HEK293 (cell line): Measurements from ENCODE around the gene TRIM56.

Experiments
- BCL11B ChIP-seq: fragments of 450-650 bp; formaldehyde crosslinking; IDR thresholded peaks from 2 replicates; pipeline ENCODE4 v1.5.1; 2016; ENCODE audit warnings: low read depth, missing biosample characterization, missing genetic modification characterization
- ZBTB7A ChIP-seq: fragments of 450-650 bp; formaldehyde crosslinking; IDR thresholded peaks from 2 replicates; pipeline ENCODE4 v1.5.1; 2016; ENCODE audit warnings: low read depth, missing biosample characterization, missing genetic modification characterization
- ZBTB8A ChIP-seq: fragments of 450-650 bp; formaldehyde crosslinking; IDR thresholded peaks from 2 replicates; pipeline ENCODE4 v1.5.1; 2016; ENCODE audit warnings: missing biosample characterization, missing genetic modification characterization
- ZFP3 ChIP-seq: fragments of 450-650 bp; formaldehyde crosslinking; IDR thresholded peaks from 2 replicates; pipeline ENCODE4 v1.5.1; 2016; ENCODE audit warnings: low read depth, missing biosample characterization, missing genetic modification characterization
- ZNF416 ChIP-seq: fragments of 450-650 bp; formaldehyde crosslinking; IDR thresholded peaks from 2 replicates; pipeline ENCODE4 v1.5.1; 2016; ENCODE audit warnings: missing biosample characterization, missing genetic modification characterization
- ZNF561 ChIP-seq: fragments of 450-650 bp; IDR thresholded peaks from 2 replicates; pipeline ENCODE4 v1.5.1; 2018; ENCODE audit warnings: missing biosample characterization, missing genetic modification characterization, borderline replicate concordance
- ZNF610 ChIP-seq: fragments of 450-650 bp; formaldehyde crosslinking; IDR thresholded peaks from 2 replicates; pipeline ENCODE4 v1.5.1; 2016; ENCODE audit warnings: missing biosample characterization, missing genetic modification characterization, borderline replicate concordance
- TF ChIP-seq, protein P1 (sequence below): fragments of 450-650 bp; formaldehyde crosslinking; IDR thresholded peaks from 2 replicates; pipeline ENCODE4 v1.5.1; 2016; ENCODE audit warnings: missing biosample characterization, missing genetic modification characterization

DNA sequence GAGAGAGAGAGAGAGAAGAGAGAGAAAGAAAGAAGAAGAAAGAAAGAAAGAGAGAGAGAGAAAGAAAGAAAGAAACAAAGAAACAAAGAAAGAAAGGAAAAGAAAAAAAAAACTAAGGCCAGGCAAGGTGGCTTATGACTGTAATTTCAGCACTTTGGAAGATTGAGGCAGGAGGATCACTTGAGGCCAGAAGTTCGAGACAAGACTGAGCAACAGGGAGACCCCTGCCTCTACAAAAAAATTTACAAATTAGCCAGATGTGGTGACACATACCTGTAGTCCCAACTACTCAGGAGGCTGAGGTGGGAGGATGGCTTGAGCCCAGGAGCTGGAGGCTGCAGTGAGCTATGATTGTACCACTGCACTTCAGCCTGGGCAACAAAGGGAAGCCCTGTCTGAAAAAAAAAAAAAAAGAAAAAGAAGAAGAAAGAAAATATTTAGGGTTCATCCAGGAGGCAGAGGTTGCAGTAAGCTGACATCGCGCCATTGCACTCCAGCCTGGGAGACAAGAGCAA lies 44.4 kb downstream of the TRIM56 start:
- TF ChIP-seq, protein P1, sequence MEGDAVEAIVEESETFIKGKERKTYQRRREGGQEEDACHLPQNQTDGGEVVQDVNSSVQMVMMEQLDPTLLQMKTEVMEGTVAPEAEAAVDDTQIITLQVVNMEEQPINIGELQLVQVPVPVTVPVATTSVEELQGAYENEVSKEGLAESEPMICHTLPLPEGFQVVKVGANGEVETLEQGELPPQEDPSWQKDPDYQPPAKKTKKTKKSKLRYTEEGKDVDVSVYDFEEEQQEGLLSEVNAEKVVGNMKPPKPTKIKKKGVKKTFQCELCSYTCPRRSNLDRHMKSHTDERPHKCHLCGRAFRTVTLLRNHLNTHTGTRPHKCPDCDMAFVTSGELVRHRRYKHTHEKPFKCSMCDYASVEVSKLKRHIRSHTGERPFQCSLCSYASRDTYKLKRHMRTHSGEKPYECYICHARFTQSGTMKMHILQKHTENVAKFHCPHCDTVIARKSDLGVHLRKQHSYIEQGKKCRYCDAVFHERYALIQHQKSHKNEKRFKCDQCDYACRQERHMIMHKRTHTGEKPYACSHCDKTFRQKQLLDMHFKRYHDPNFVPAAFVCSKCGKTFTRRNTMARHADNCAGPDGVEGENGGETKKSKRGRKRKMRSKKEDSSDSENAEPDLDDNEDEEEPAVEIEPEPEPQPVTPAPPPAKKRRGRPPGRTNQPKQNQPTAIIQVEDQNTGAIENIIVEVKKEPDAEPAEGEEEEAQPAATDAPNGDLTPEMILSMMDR, result no peak
- TF ChIP-seq ZFP3 (tag by site-specific recombination) (no peak), ZBTB7A (tag by site-specific recombination) (no peak), ZNF416 (tag by site-specific recombination) (no peak), ZNF610 (no peak), ZBTB8A (tag by site-specific recombination) (no peak), ZNF561 (tag by site-specific recombination) (no peak), BCL11B (tag by site-specific recombination) (no peak)
